ENCODE data around the gene RHBDD1. TPM values are rescaled to one million over a fixed set of nuclear protein-coding genes. Genes with fewer than 3 reads are reported as not detected.

Gene RHBDD1
- total RNA-seq, 1 donor from 2014 or later: 34.9 TPM

GRCh38 chr2:226959418-226959817 is 123.6 kb downstream of the RHBDD1 start:
- H3K36me3 Mint-ChIP-seq: peaks cover 7% of the 10 kb centered on the region
- no peak overlapping the region for H3K4me3 Mint-ChIP-seq
- H3K27ac Mint-ChIP-seq: no peak overlapping the region
- DNase-seq (ENCODE audit: extremely low spot score, unreplicated experiment): no peak
- TF ChIP-seq, protein P1, sequence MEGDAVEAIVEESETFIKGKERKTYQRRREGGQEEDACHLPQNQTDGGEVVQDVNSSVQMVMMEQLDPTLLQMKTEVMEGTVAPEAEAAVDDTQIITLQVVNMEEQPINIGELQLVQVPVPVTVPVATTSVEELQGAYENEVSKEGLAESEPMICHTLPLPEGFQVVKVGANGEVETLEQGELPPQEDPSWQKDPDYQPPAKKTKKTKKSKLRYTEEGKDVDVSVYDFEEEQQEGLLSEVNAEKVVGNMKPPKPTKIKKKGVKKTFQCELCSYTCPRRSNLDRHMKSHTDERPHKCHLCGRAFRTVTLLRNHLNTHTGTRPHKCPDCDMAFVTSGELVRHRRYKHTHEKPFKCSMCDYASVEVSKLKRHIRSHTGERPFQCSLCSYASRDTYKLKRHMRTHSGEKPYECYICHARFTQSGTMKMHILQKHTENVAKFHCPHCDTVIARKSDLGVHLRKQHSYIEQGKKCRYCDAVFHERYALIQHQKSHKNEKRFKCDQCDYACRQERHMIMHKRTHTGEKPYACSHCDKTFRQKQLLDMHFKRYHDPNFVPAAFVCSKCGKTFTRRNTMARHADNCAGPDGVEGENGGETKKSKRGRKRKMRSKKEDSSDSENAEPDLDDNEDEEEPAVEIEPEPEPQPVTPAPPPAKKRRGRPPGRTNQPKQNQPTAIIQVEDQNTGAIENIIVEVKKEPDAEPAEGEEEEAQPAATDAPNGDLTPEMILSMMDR (conservative IDR thresholded peaks at IDR 0.05): no peak
- no peaks in the 10 kb centered on the region for H3K27me3 Mint-ChIP-seq
- H3K9me3 Mint-ChIP-seq: no peaks in the 10 kb centered on the region
- H3K4me1 Mint-ChIP-seq (ENCODE audit: unreplicated experiment): no peaks in the 10 kb centered on the region

DNA sequence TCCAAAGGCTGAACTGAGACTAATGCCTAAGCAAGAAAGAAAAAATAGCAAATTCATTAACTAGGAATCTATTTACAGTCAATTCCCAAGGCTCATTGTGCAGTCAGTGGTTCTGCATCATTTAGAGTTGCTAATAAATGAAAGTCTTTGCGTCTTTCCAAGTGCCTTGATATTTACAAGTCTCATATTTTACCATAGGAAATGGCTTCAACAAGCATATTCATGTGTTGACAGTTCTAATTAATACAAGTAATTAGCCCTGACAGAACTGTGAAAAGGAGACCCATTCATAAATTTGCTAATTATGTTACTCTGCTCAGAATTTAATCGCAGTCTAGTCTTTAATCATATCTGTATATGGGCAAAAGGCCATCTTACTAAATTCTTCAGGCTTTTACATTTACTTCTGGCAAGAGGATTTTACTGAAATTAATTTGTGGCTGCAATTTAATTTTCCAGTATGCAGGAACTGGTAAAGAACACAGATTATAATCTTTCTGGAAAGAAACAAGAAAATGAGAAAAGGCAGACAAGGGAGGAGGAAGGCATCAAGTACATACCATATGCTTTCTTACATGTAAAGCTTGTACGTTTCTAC is 126.4 kb downstream of the RHBDD1 start:
- H3K27ac Mint-ChIP-seq: no peak overlapping the region
- TF ChIP-seq, protein P1 (conservative IDR thresholded peaks at IDR 0.05): no peak
- no peaks in the 10 kb centered on the region for H3K4me1 Mint-ChIP-seq (ENCODE audit: unreplicated experiment)
- no peaks in the 10 kb centered on the region for H3K9me3 Mint-ChIP-seq
- H3K27me3 Mint-ChIP-seq: no peaks in the 10 kb centered on the region
- peaks cover 7% of the 10 kb centered on the region for H3K36me3 Mint-ChIP-seq
- DNase-seq (ENCODE audit: extremely low spot score, unreplicated experiment): no peak
- H3K4me3 Mint-ChIP-seq: no peak overlapping the region

DNA sequence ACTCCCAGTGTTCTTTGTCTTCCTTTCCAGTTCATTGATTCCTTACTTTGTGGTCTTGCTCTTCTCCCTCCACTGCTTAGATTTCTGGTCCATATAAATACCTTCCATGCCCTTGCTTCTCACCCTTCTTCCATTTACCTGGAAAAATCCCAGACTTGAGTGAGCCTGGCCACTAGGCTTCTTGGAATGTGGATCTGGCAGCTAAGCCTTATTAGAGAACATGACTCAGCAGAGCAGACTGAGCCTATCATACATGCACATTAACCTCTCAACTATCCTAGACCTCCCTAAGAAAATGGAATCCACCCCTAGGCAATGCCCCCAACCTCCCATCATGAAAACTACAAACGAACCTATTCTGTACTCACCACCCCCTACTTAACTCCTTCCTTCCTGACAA is 127.7 kb downstream of the RHBDD1 start:
- H3K4me1 Mint-ChIP-seq (ENCODE audit: unreplicated experiment): no peaks in the 10 kb centered on the region
- H3K27me3 Mint-ChIP-seq: no peaks in the 10 kb centered on the region
- H3K27ac Mint-ChIP-seq: no peak overlapping the region
- no peak for DNase-seq (ENCODE audit: extremely low spot score, unreplicated experiment)
- H3K4me3 Mint-ChIP-seq: no peak overlapping the region
- no peaks in the 10 kb centered on the region for H3K9me3 Mint-ChIP-seq
- TF ChIP-seq, protein P1 (conservative IDR thresholded peaks at IDR 0.05): no peak
- peaks cover 3% of the 10 kb centered on the region for H3K36me3 Mint-ChIP-seq

- no peaks in the 10 kb centered on the region for H3K36me3 Mint-ChIP-seq
- no peak overlapping the region for H3K27ac Mint-ChIP-seq
- no peak for DNase-seq (ENCODE audit: extremely low spot score, unreplicated experiment)
- peaks cover 5% of the 10 kb centered on the region for H3K4me1 Mint-ChIP-seq (ENCODE audit: unreplicated experiment)
- H3K4me3 Mint-ChIP-seq: no peak overlapping the region
- no peaks in the 10 kb centered on the region for H3K9me3 Mint-ChIP-seq
- H3K27me3 Mint-ChIP-seq: no peaks in the 10 kb centered on the region
- TF ChIP-seq, protein P1 (conservative IDR thresholded peaks at IDR 0.05): no peak
Measured at GRCh38 chr2:226965376-226965775, 129.5 kb downstream of the RHBDD1 start.

GRCh38 chr2:226969417-226970080 is 133.7 kb downstream of the RHBDD1 start:
- no peak overlapping the region for H3K27ac Mint-ChIP-seq
- H3K36me3 Mint-ChIP-seq: peaks cover 5% of the 10 kb centered on the region
- no peaks in the 10 kb centered on the region for H3K9me3 Mint-ChIP-seq
- TF ChIP-seq, protein P1 (conservative IDR thresholded peaks at IDR 0.05): no peak
- H3K4me3 Mint-ChIP-seq: no peak overlapping the region
- H3K27me3 Mint-ChIP-seq: no peaks in the 10 kb centered on the region
- DNase-seq (ENCODE audit: extremely low spot score, unreplicated experiment): no peak
- peaks cover 9% of the 10 kb centered on the region for H3K4me1 Mint-ChIP-seq (ENCODE audit: unreplicated experiment)
